GM13977 (cell line): ENCODE data around the gene RANBP1.

Experiments used
- DNase-seq: peaks from one replicate; pipeline ENCODE4 v3.0.0; 2012; ENCODE audit warnings: low spot score
- in situ Hi-C: fragments of 300-500 bp; cut with MboI; formaldehyde crosslinking; loops from one replicate; pipeline ENCODE4 v1.12.0; 2022; ENCODE audit warnings: low sequenced_read_pairs, low pct_unique_long_range_greater_than_20kb, mixed read lengths, inconsistent platforms; ENCODE audit not compliant: unreplicated experiment
- TF ChIP-seq, protein P1 (sequence below): IDR thresholded peaks from 2 replicates; pipeline ENCODE4 v1.5.1; 2012; ENCODE audit warnings: mild to moderate bottlenecking, control low read depth; ENCODE audit not compliant: insufficient read depth; ENCODE audit errors: extremely low read depth, missing control alignments

Gene RANBP1

GRCh38 chr22:20149257-20150250 is 33.6 kb downstream of the RANBP1 start:
- no peak for DNase-seq
- TF ChIP-seq, protein P1, sequence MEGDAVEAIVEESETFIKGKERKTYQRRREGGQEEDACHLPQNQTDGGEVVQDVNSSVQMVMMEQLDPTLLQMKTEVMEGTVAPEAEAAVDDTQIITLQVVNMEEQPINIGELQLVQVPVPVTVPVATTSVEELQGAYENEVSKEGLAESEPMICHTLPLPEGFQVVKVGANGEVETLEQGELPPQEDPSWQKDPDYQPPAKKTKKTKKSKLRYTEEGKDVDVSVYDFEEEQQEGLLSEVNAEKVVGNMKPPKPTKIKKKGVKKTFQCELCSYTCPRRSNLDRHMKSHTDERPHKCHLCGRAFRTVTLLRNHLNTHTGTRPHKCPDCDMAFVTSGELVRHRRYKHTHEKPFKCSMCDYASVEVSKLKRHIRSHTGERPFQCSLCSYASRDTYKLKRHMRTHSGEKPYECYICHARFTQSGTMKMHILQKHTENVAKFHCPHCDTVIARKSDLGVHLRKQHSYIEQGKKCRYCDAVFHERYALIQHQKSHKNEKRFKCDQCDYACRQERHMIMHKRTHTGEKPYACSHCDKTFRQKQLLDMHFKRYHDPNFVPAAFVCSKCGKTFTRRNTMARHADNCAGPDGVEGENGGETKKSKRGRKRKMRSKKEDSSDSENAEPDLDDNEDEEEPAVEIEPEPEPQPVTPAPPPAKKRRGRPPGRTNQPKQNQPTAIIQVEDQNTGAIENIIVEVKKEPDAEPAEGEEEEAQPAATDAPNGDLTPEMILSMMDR, result no peak
- in situ Hi-C loops, result loop anchor here (10.0 kb wide), 1 partner anchor 145 kb away; no protein-coding TSS in a partner anchor

DNA sequence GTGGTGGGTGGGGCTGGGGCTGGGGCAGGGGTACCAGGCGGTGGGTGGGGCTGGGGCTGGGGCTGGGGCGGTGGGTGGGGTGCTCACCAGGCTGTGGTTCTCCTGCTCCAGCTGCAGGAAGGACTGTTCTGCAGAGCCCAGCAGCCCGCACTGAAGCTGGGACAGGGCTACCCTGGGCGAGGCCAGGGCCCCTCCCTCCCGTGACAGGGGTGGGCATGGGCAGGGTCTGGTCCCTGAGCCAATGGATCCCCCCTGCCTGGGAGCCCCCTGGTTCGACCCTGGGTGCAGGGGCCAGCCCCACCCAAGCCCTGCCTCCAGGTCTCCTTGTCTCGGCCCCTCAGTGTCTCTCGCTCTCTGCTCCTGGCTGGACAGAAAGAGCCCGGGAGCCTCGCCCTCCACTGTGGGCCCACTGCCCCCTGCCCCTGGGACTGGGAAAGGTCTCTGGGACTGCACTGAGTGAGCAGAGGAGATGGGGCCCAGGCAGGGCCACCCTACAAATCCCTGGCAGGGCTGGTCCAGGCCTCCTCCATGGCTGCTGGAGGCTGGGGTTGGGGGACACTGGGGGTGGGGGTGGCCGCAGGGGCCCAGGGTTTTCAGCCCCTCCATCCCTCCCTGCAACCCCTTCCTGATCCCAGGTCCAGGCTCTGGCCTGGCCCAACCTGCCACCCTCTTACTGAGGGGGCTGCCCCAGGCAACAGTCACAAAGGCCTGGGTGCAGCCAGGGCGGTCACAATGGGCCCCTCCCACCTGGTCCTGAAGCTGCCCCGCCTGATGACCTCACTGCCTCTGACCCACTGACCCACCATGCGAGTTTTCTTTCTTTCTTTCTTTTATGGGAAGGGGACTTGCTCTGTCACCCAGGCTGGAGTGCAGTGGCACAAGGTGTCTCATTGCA is 34.7 kb downstream of the RANBP1 start, which contains the start of gene CCDC188:
Gene CCDC188 (minus strand): TSS at position 675 of the 895 bp plus-strand sequence. CDS start 69 bp downstream, at position 606.
- TF ChIP-seq, protein P1, result no peak
- in situ Hi-C loops, result loop anchor here (10.0 kb wide), 1 partner anchor 144 kb away; no protein-coding TSS in a partner anchor
- no peak for DNase-seq

GRCh38 chr22:20151276-20151588 is 35.3 kb downstream of the RANBP1 start:
- in situ Hi-C loops, result loop anchor here (10.0 kb wide), 1 partner anchor 144 kb away; no protein-coding TSS in a partner anchor
- no peak for DNase-seq
- TF ChIP-seq, protein P1, result no peak

- no peak for DNase-seq
- TF ChIP-seq, protein P1, result no peak
- in situ Hi-C loops, result loop anchor here (10.0 kb wide), 1 partner anchor 142 kb away; no protein-coding TSS in a partner anchor
Observed at GRCh38 chr22:20152464-20152890, 36.6 kb downstream of the RANBP1 start.

DNA sequence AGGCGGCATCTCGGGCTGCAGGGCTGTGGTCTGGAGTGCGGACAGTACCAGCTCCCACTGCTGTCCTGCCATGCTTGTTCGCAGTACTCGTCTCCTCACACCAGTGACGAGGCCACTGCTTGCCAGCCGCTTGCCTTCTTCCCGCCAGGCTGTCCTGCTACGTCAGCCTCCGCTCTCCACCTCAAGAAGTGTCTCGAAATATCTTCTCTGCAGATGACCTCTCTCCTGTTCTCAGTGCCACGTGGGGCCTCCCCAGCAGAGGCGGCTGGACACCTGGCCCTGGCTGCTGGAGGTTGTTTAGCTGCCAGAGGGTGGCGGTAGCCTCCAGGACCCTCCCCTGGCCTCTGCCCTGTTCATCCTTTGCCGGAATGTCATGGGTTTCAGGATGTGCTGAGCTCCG is 38.0 kb downstream of the RANBP1 start:
- TF ChIP-seq, protein P1, result no peak
- in situ Hi-C loops, result loop anchor here (10.0 kb wide), 1 partner anchor 141 kb away; no protein-coding TSS in a partner anchor

More for the DNA sequence above, 38.0 kb downstream of the RANBP1 start:
- DNase-seq, result no peak
